Sigmoid colon (tissue), 7 donors: ENCODE data around the gene TPCN2. TPM values are rescaled to one million over a fixed set of nuclear protein-coding genes. Genes with fewer than 3 reads are reported as not detected.

Source experiments
- DNase-seq: peaks from one replicate; pipeline ENCODE4 v3.0.0-alpha.2; 2019
- H3K27ac ChIP-seq, 4 donors: fragments of 200-600 bp; sonication (generic); one replicate each; pipeline ENCODE4 v1.5.1; 2016 to 2019; ENCODE audit warnings: mild to moderate bottlenecking in 1 of 4
- H3K27me3 ChIP-seq, 3 donors: fragments of 200-600 bp; sonication (generic); one replicate each; pipeline ENCODE4 v1.5.1; 2019; ENCODE audit warnings: mild to moderate bottlenecking in 1 of 3
- H3K36me3 ChIP-seq, 4 donors: fragments of 200-600 bp; sonication (generic); one replicate each; pipeline ENCODE4 v1.5.1; 2016 to 2019
- H3K4me1 ChIP-seq, 4 donors: fragments of 200-600 bp; sonication (generic); one replicate each; pipeline ENCODE4 v1.5.1; 2017 to 2019
- H3K4me3 ChIP-seq, 4 donors: fragments of 200-600 bp; sonication (generic); one replicate each; pipeline ENCODE4 v1.5.1; 2017 to 2019; ENCODE audit warnings: mild to moderate bottlenecking in 2 of 4, moderate library complexity in 1 of 4
- H3K9me3 ChIP-seq, 4 donors: fragments of 200-600 bp in 3 of 4; sonication (generic) in 3 of 4; one replicate each; pipeline versions ENCODE4 v1.5.1 to v1.6.1; 2013 to 2019
- CTCF ChIP-seq, 4 experiments: fragments of 450-650 bp in 3 of 4; fragments of 200-600 bp in 1 of 4; IDR thresholded peaks; one replicate each; pipeline ENCODE4 v1.5.1; 2016 to 2019; ENCODE audit warnings: antibody characterized with exemption in 4 of 4, mild to moderate bottlenecking in 3 of 4, moderate library complexity in 2 of 4
- EP300 ChIP-seq, 4 donors: sonication (generic); formaldehyde crosslinking; IDR thresholded peaks; one replicate each; pipeline ENCODE4 v1.6.1; 2017; ENCODE audit warnings: antibody characterized with exemption in 4 of 4
- POLR2A ChIP-seq, 2 donors: fragments of 450-650 bp; IDR thresholded peaks; one replicate each; pipeline ENCODE4 v1.6.1; 2016; ENCODE audit warnings: antibody characterized with exemption in 2 of 2, mild to moderate bottlenecking in 2 of 2, moderate library complexity in 2 of 2
- POLR2AphosphoS5 ChIP-seq, 4 donors: sonication (generic); formaldehyde crosslinking; IDR thresholded peaks; one replicate each; pipeline ENCODE4 v1.6.1; 2017; ENCODE audit warnings: antibody characterized with exemption in 4 of 4
- WGBS, 2 donors: extraction: QIAGEN DNeasy Blood & Tissue Kit; methylation state at CpG; one replicate each; pipeline ENCODE4 v1.1.7; 2013; 5-methylcytosine and 5-hydroxymethylcytosine counted together
- intact Hi-C: fragments of 100-400 bp; cut with DNase I; formaldehyde crosslinking; loops from one replicate; pipeline ENCODE4 v1.15.1; 2023
- polyA plus RNA-seq, 3 donors: library from polyadenylated mRNA; stranded (reverse); fragments of 200-250 nt; gene quantifications; one replicate each; pipeline ENCODE4 v1.2.3, GENCODE V29; 2013
- total RNA-seq, 4 donors: library from RNA; depleted of rRNA; stranded (reverse); fragments of >200 nt; gene quantifications; one replicate each; pipeline ENCODE4 v1.1.0, GENCODE V29; 2016
- donor health status: healthy with polysubstance abuse.
- donor health status: Bipolar disorder and iron deficiency.
- donor health status: healthy.

Gene TPCN2
- total and polyA plus RNA-seq, 7 donors, result 1.6 to 43.5 (median 17.5) TPM

GRCh38 chr11:69165775-69166174 is 117.0 kb downstream of the TPCN2 start:
- no peaks in the 10 kb centered on the region for H3K36me3 ChIP-seq
- H3K9me3 ChIP-seq, result no peaks in the 10 kb centered on the region
- TF ChIP-seq POLR2AphosphoS5 (IDR thresholded peaks at IDR 0.05), result no peak
- TF ChIP-seq CTCF (IDR thresholded peaks at IDR 0.05), result no peak
- no peak for TF ChIP-seq POLR2A (IDR thresholded peaks at IDR 0.05)
- TF ChIP-seq EP300 (IDR thresholded peaks at IDR 0.05), result no peak
- DNase-seq, result no peak
- peak overlapping the region in 3 of 4 donors; percentile 69 to 90 (median 72) for H3K27ac ChIP-seq
- WGBS, 2 donors, result 91% methylated on average over 2 of the region's 2 CpGs
- intact Hi-C loops, result no loop called here
- no peaks in the 10 kb centered on the region for H3K27me3 ChIP-seq
- peaks cover 0 to 31% (median 24%) of the 10 kb centered on the region in 4 donors for H3K4me1 ChIP-seq
- no peak overlapping the region for H3K4me3 ChIP-seq

- Histone ChIP-seq H3K4me3 (peak overlapping the region in 3 of 4 donors; percentile 22 to 38 (median 28)), H3K27ac (peak overlapping the region; percentile 50 to 90 (median 70)), H3K27me3 (no peaks in the 10 kb centered on the region), H3K9me3 (no peaks in the 10 kb centered on the region), H3K36me3 (no peaks in the 10 kb centered on the region), H3K4me1 (peaks cover 0 to 26% (median 20%) of the 10 kb centered on the region in 4 donors)
- intact Hi-C loops, result no loop called here
- TF ChIP-seq CTCF (IDR thresholded peaks at IDR 0.05) (peak in 1 of 4 experiments; percentile 31), POLR2AphosphoS5 (IDR thresholded peaks at IDR 0.05) (peak in 3 of 4 donors; percentile 31 to 51 (median 39)), EP300 (IDR thresholded peaks at IDR 0.05) (no peak)
- no peak for DNase-seq
- 48 to 63% methylated on average over 21 of the region's 21 CpGs for WGBS, 2 donors
Observed at GRCh38 chr11:69166218-69167115, 117.7 kb downstream of the TPCN2 start.

- Histone ChIP-seq H3K4me1 (peaks cover 0 to 26% (median 20%) of the 10 kb centered on the region in 4 donors), H3K9me3 (no peaks in the 10 kb centered on the region), H3K36me3 (no peaks in the 10 kb centered on the region), H3K27me3 (no peaks in the 10 kb centered on the region), H3K27ac (peak overlapping the region in 3 of 4 donors; percentile 69 to 90 (median 72)), H3K4me3 (peak overlapping the region in 3 of 4 donors; percentile 22 to 38 (median 28))
- no peak for TF ChIP-seq POLR2A (IDR thresholded peaks at IDR 0.05)
- no peak for TF ChIP-seq EP300 (IDR thresholded peaks at IDR 0.05)
- no peak for TF ChIP-seq POLR2AphosphoS5 (IDR thresholded peaks at IDR 0.05)
- no peak for TF ChIP-seq CTCF (IDR thresholded peaks at IDR 0.05)
- no peak for DNase-seq
- intact Hi-C loops, result no loop called here
- 89 to 90% methylated on average over 10 of the region's 10 CpGs for WGBS, 2 donors
Observed at GRCh38 chr11:69167130-69167915, 118.6 kb downstream of the TPCN2 start.

- H3K27ac ChIP-seq, result peak overlapping the region in 1 of 4 donors; percentile 90
- H3K36me3 ChIP-seq, result no peaks in the 10 kb centered on the region
- H3K4me3 ChIP-seq, result no peak overlapping the region
- H3K27me3 ChIP-seq, result no peaks in the 10 kb centered on the region
- peaks cover 0 to 26% (median 20%) of the 10 kb centered on the region in 4 donors for H3K4me1 ChIP-seq
- H3K9me3 ChIP-seq, result no peaks in the 10 kb centered on the region
- no peak for TF ChIP-seq POLR2A (IDR thresholded peaks at IDR 0.05)
- TF ChIP-seq EP300 (IDR thresholded peaks at IDR 0.05), result no peak
- TF ChIP-seq POLR2AphosphoS5 (IDR thresholded peaks at IDR 0.05), result no peak
- no peak for TF ChIP-seq CTCF (IDR thresholded peaks at IDR 0.05)
- 75 to 84% methylated on average over 9 of the region's 9 CpGs for WGBS, 2 donors
- DNase-seq, result no peak
- intact Hi-C loops, result no loop called here
Observed at GRCh38 chr11:69167916-69168691, 119.4 kb downstream of the TPCN2 start.
